Measurements from ENCODE around the gene SMS. TPM values are rescaled to one million over a fixed set of nuclear protein-coding genes. Genes with fewer than 3 reads are reported as not detected.

The SMS gene
- total and polyA plus RNA-seq, 10 of the 15 experiments (the other 5 are each of a cell fraction or from before 2014, with no cell fraction given): 55.8 to 156 (median 114) TPM

GRCh38 chrX:21962361-21962760, 21.9 kb downstream of the SMS start (continued):
- TF ChIP-seq CEBPB (IDR thresholded peaks at IDR 0.05; ENCODE audit: borderline replicate concordance in 1 of 2, low read depth in 2 of 2, low read length in 2 of 2) (no peak), ESRRA (IDR thresholded peaks at IDR 0.05; ENCODE audit: low read length) (no peak), WRNIP1 (IDR thresholded peaks at IDR 0.05; ENCODE audit: borderline replicate concordance, low read depth, low read length) (no peak), GATAD2B (conservative IDR thresholded peaks at IDR 0.05; ENCODE audit: low read depth) (no peak), PAX5 (IDR thresholded peaks at IDR 0.05; ENCODE audit: borderline replicate concordance, low read depth, low read length) (no peak)
- TF ChIP-seq, protein P1, sequence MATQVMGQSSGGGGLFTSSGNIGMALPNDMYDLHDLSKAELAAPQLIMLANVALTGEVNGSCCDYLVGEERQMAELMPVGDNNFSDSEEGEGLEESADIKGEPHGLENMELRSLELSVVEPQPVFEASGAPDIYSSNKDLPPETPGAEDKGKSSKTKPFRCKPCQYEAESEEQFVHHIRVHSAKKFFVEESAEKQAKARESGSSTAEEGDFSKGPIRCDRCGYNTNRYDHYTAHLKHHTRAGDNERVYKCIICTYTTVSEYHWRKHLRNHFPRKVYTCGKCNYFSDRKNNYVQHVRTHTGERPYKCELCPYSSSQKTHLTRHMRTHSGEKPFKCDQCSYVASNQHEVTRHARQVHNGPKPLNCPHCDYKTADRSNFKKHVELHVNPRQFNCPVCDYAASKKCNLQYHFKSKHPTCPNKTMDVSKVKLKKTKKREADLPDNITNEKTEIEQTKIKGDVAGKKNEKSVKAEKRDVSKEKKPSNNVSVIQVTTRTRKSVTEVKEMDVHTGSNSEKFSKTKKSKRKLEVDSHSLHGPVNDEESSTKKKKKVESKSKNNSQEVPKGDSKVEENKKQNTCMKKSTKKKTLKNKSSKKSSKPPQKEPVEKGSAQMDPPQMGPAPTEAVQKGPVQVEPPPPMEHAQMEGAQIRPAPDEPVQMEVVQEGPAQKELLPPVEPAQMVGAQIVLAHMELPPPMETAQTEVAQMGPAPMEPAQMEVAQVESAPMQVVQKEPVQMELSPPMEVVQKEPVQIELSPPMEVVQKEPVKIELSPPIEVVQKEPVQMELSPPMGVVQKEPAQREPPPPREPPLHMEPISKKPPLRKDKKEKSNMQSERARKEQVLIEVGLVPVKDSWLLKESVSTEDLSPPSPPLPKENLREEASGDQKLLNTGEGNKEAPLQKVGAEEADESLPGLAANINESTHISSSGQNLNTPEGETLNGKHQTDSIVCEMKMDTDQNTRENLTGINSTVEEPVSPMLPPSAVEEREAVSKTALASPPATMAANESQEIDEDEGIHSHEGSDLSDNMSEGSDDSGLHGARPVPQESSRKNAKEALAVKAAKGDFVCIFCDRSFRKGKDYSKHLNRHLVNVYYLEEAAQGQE (IDR thresholded peaks at IDR 0.05; ENCODE audit: low read depth, low read length): no peak

DNA sequence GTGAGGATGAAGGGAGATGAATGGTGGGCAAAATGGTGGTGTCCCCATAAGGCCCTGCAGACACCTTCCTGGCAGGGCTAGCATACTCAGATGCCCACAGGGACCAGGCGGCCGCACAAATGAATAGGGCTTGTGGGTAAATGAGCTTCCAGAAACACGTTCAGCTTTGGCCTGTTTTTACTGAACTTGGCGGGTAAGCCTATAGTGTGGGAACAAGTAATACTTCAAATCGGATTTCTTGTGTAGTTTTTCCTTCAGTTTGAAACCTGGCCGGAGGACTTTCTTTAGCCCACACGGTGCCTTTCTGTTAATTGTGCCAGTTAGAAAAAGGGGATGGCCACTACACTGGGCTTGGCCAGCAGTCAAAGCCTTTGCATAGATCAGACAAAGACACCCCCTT, 22.8 kb downstream of the SMS start:
- ATAC-seq (no peak), FAIRE-seq (no peak), DNase-seq (ENCODE audit: low read depth, low spot score) (no peak)
- Histone ChIP-seq H3K9ac (ENCODE audit: control insufficient read depth, insufficient read depth, low read length) (no peak overlapping the region), H3K79me2 (ENCODE audit: control insufficient read depth, insufficient read depth, low read length) (peaks cover 39% of the 10 kb centered on the region), H4K20me1 (ENCODE audit: control insufficient read depth, insufficient read depth) (no peaks in the 10 kb centered on the region), H2AFZ (ENCODE audit: control insufficient read depth, low read depth, low read length) (no peak overlapping the region), H3K4me1 (ENCODE audit: control insufficient read depth, insufficient read depth, low read length) (peaks cover 2% of the 10 kb centered on the region; the same call in 1 of the 2 replicates), H3K27me3 (replicated peaks in 1 of 2; ENCODE audit: control insufficient read depth in 2 of 2, insufficient read depth in 2 of 2, low read length in 1 of 2) (no peaks in the 10 kb centered on the region), H3K36me3 (ENCODE audit: control insufficient read depth in 2 of 2, insufficient read depth in 2 of 2, low read length in 1 of 2) (peaks cover 0 to 3% of the 10 kb centered on the region in 2 experiments; a peak in 3 of 4 replicates), H3K9me3 (replicated peaks; ENCODE audit: control insufficient read depth, insufficient read depth, low read length) (no peaks in the 10 kb centered on the region), H3K4me3 (no peak overlapping the region), H3K4me2 (ENCODE audit: control insufficient read depth, insufficient read depth) (no peak overlapping the region), H3K27ac (ENCODE audit: control insufficient read depth, insufficient read depth) (no peak overlapping the region)
- WGBS (ENCODE audit: insufficient coverage, insufficient replicate concordance, low lambda C conversion rate, missing lambda C conversion rate): 50% methylated on average over 7 of the region's 7 CpGs
- RAD21 ChIA-PET (ENCODE audit: unreplicated experiment): no interaction called here
- in situ Hi-C loops (cut with MboI): no loop called here
- intact Hi-C loops (cut with micrococcal nuclease; ENCODE audit: unreplicated experiment): no loop called here
- CTCF ChIA-PET: interaction anchor here (0.8 to 1.4 kb wide), 2 partner anchors 9 to 11 kb away, joined by 3 to 4 read pairs; no protein-coding TSS in a partner anchor
- POLR2A ChIA-PET: interaction anchor here (0.5 kb wide), 1 partner anchor 1210 kb away, joined by 4 read pairs; no protein-coding TSS in a partner anchor
- BruUV-seq (replicated peaks): no TSS peak
- SMC1A ChIA-PET (ENCODE audit: uncharacterized antibody, unreplicated experiment): interaction anchor here (1.2 to 1.8 kb wide), 2 partner anchors 10 kb away, joined by 3 read pairs; no protein-coding TSS in a partner anchor
- TF ChIP-seq RAD21 (IDR thresholded peaks at IDR 0.05; ENCODE audit: insufficient read depth, low read depth, low read length) (no peak), ZNF24 (IDR thresholded peaks at IDR 0.05) (no peak), CBFB (IDR thresholded peaks at IDR 0.05; ENCODE audit: low read depth) (no peak), RELA (IDR thresholded peaks at IDR 0.05; ENCODE audit: borderline replicate concordance, partially characterized antibody) (no peak), ATF3 (IDR thresholded peaks at IDR 0.05; ENCODE audit: borderline replicate concordance, extremely low read depth, low read depth, low read length) (no peak), HCFC1 (IDR thresholded peaks at IDR 0.05; ENCODE audit: low read length) (no peak), ETV6 (conservative IDR thresholded peaks at IDR 0.05 in 1 of 2, IDR thresholded peaks at IDR 0.05 in 1 of 2; ENCODE audit: borderline replicate concordance in 1 of 2, low read depth in 1 of 2) (no peak), ZBTB33 (IDR thresholded peaks at IDR 0.05) (no peak), KLF5 (IDR thresholded peaks at IDR 0.05; ENCODE audit: partially characterized antibody) (no peak)
- TF ChIP-seq, protein P2, sequence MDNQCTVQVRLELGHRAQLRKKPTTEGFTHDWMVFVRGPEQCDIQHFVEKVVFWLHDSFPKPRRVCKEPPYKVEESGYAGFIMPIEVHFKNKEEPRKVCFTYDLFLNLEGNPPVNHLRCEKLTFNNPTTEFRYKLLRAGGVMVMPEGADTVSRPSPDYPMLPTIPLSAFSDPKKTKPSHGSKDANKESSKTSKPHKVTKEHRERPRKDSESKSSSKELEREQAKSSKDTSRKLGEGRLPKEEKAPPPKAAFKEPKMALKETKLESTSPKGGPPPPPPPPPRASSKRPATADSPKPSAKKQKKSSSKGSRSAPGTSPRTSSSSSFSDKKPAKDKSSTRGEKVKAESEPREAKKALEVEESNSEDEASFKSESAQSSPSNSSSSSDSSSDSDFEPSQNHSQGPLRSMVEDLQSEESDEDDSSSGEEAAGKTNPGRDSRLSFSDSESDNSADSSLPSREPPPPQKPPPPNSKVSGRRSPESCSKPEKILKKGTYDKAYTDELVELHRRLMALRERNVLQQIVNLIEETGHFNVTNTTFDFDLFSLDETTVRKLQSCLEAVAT (IDR thresholded peaks at IDR 0.05): no peak
